Fibroblast of the aortic adventitia (primary cell): ENCODE results near the gene SDCCAG8. TPM values are rescaled to one million over a fixed set of nuclear protein-coding genes. Genes with fewer than 3 reads are reported as not detected.
A peak's percentile ranks its signal among the peaks of the same experiment; 100 is the strongest.

Experiments
- DNase-seq: peaks from one replicate; pipeline ENCODE4 v3.0.0-alpha.2; 2010; ENCODE audit warnings: low read depth
- H3K4me3 ChIP-seq: 2 replicates; pipeline ENCODE4 v1.5.1; 2011; ENCODE audit warnings: low read depth, mild to moderate bottlenecking, control low read depth, low read length, moderate library complexity
- total RNA-seq: library from RNA; depleted of rRNA; stranded (reverse); fragments of >200 nt; gene quantifications from 2 replicates; pipeline ENCODE4 v1.2.3, GENCODE V29; 2012; ENCODE audit warnings: low replicate concordance
- TF ChIP-seq, protein P1 (sequence below): IDR thresholded peaks from 2 replicates; pipeline ENCODE4 v1.5.1; 2011; ENCODE audit warnings: mild to moderate bottlenecking, low read length, control low read depth, inconsistent platforms; ENCODE audit not compliant: insufficient read depth

SDCCAG8 gene
- total RNA-seq, 1 donor = 69.2 TPM

DNA sequence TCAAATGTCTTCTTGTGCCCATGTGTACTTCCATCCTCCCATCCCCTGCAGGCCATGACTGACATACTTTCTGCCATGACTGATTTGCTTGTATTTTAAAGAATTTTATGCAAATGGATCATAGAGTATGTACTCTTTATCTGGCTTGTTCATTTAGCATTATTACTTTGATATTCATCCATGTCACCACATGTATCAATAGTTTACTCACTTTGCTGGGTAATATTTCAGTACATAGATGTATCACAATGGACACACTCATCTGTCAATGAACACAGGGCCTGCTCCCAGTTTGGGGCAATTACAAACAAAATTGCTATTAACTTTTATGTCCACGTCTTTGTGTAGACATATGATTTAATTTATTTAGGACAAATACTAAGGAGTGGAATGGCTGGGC lies 259.1 kb downstream of the SDCCAG8 start:
- H3K4me3 ChIP-seq = no peak overlapping the region
- TF ChIP-seq, protein P1, sequence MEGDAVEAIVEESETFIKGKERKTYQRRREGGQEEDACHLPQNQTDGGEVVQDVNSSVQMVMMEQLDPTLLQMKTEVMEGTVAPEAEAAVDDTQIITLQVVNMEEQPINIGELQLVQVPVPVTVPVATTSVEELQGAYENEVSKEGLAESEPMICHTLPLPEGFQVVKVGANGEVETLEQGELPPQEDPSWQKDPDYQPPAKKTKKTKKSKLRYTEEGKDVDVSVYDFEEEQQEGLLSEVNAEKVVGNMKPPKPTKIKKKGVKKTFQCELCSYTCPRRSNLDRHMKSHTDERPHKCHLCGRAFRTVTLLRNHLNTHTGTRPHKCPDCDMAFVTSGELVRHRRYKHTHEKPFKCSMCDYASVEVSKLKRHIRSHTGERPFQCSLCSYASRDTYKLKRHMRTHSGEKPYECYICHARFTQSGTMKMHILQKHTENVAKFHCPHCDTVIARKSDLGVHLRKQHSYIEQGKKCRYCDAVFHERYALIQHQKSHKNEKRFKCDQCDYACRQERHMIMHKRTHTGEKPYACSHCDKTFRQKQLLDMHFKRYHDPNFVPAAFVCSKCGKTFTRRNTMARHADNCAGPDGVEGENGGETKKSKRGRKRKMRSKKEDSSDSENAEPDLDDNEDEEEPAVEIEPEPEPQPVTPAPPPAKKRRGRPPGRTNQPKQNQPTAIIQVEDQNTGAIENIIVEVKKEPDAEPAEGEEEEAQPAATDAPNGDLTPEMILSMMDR = no peak
- no peak for DNase-seq

DNA sequence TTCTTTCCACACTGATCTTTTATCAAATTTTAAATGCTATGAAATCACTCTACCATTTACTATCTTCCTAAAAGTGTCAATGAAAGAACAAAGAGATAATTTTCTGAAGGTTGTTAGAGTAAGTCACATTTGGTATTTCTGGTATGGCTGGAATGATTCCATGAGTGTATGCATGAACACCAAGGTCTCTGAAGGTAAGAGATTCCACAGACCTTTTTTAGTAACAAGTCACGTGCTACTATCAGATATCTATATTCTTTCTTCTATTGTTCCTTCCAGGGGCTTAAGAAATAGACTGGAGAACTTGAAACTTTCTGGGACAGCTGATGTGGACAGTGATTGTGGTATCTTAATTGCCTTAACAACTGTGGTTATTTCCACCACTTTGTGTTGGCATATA lies 265.0 kb downstream of the SDCCAG8 start:
- H3K4me3 ChIP-seq = no peak overlapping the region
- no peak for DNase-seq
- TF ChIP-seq, protein P1 = no peak

DNA sequence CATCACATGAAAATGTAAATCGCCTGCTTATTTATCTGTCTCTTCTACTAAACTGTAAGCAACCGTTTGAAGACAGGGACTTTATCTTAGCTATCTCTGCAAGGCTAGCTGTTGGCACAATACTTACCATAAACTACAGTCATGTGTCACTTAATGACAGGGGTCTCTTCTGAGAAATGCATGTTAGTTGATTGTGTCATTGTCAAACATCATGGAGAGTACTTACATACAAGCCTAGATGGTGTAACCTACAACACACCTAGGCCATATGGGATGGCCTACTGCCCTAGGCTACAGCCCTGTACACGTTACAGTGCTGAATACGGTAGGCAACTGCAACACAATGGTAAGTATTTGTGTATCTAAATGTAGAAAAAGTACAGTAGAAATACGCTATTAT lies 267.9 kb downstream of the SDCCAG8 start:
- TF ChIP-seq, protein P1 = no peak
- H3K4me3 ChIP-seq = no peak overlapping the region
- DNase-seq = no peak

DNA sequence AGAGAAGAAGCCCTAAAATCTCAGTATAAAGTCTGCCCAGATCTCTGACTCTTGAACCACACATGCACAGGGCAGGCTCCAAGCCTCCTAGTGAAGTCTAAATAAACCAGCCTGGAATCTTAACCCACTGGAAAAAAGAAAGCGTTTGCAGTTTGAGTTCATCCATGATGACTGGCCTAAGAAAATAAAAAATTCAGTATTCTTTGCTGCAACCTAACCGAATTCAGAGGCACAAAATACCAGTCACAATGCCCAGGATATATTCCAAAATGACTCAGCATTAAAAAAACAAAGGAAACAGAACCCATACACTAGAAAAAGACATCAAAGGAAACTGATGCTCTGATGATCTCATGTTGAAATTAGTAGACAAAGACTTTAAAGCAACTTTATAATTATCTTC lies 269.2 kb downstream of the SDCCAG8 start:
- H3K4me3 ChIP-seq = no peak overlapping the region
- TF ChIP-seq, protein P1 = no peak
- peak; percentile 92 for DNase-seq

DNA sequence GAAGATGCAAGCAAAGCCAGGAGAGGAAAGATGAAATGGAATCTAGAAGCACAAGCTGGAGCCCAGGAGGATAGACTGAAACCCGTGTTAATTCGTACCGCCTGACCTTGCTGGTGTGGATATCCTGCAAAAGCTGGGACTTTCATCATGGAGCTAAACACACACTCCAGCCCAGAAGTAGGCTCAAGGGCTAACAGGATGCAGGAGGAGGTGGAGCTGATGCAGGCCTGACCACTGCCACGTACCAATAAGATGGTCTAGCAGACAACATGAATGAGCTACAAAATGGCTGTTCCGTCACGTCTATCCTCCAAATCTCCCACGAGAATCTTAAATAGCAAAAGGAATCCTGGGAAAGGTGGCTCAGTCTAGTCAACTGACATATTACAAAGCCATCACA lies 270.3 kb downstream of the SDCCAG8 start:
- TF ChIP-seq, protein P1 = no peak
- no peak overlapping the region for H3K4me3 ChIP-seq
- no peak for DNase-seq

DNA sequence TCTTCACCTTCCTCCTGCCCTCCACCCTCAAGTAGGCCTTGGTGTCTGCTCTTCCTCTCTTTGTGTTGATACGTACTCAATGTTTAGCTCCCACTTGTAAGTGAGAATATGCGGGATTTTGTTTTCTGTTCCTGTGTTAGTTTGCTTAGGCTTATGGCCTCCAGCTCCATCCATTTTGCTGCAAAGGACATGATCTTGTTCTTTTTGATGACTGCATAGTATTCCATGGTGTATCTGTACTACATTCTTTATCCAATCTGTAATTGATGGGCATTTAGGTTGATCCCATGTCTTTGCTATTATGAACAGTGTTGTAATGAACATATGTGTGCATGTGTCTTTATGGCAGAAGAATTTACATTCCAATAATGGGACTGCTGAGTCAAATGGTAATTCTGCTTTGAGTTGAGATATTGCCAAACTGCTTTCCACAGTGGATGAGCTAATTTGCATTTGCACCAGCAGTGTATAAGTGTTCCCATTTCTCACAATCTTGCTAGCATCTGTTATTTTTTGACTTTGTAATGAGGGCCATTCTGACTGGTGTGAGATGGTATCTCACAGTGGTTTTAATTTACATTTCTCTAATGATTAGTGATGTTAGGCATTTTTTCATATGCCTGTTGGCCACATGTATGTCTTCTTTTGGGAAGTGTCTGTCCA lies 272.7 kb downstream of the SDCCAG8 start:
- TF ChIP-seq, protein P1 = no peak
- H3K4me3 ChIP-seq = no peak overlapping the region
- no peak for DNase-seq

DNA sequence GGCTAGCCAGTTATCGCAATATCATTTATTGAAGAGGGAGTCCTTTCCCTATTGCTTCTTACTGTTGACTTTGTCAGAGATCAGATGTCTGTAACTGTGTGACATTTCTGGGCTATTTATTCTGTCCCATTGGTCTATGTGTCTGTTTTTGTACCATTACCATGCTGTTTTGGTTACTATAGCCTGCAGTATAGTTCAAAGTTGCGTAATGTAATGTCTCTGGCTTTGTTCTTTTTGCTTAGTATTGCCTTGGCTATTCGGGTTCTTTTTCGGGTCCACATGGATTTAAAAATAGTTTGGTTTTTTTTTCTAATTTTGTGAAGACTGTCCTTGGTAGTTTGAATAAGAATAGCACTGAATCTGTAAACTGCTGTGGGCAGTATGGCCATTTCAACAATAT lies 273.7 kb downstream of the SDCCAG8 start:
- H3K4me3 ChIP-seq = no peak overlapping the region
- TF ChIP-seq, protein P1 = no peak
- no peak for DNase-seq
